Head of caudate nucleus (tissue), 42 donors: ENCODE data around the gene ARHGAP32.
"Not testable (repeated sequence)": the region's sequence is repeated elsewhere in the genome, so short reads cannot be mapped to it uniquely, and the experiment has no call there.

Experiments
- DNase-seq, 42 donors: peaks; one replicate each; pipeline versions ENCODE4 v3.0.0 to v3.0.0-alpha.2; 2020 to 2021; ENCODE audit warnings: mixed read lengths in 7 of 42
- intact Hi-C: fragments of 100-400 bp; cut with DNase I; formaldehyde crosslinking; loops from one replicate; pipeline ENCODE4 v1.15.0; 2022

Gene ARHGAP32

DNA sequence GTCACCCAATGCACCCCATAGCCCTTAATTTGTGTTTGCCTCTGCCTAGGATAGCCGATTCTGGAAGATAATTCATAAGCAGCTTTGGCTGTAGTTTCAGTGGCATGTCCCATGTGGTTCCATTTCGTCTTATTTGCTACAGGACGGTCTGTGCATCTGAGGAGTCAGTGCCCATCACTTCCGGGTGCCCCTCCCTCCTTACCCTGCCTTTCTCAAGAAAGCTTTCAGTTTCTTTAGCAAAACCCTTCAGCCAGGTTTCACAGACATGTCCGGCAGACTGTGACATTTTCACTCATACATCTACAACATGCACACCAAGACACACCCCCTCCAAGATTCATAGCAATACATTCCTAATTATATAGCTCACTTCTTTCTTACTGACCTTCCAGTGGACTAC lies 263.7 kb downstream of the ARHGAP32 start:
- intact Hi-C loops, result no loop called here
- DNase-seq, result no peak

DNA sequence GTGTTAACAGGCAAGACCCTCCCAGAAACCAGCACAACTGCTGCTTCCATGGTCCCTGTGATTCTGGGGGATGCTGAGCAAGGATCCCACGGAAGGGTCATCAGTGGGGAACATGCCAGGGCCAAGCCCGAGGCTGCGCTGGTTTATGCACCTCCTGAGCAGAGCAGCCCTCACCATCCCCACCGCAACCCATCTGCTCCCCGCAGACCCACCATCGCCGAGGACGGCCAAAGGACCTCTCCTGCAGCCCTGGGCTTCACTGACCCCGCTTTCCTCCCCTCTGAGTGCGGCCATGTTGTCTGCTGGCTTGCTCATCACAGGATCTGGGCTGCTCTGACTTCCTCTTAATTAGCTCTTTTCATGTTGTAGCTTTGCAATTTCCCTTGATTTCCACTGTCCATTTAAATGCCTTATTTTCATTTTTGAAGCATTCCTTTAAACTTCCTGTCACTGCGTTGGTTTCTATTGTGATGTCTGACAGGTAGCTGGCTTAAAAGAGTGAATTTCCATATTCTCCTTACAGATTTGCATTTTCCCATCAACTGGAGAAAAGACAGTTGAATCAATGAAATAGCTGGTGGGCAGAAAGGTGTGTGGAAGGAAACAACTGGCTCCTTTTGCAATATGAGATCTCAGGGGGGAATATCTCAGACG lies 264.3 kb downstream of the ARHGAP32 start:
- DNase-seq, result no peak
- intact Hi-C loops, result no loop called here

DNA sequence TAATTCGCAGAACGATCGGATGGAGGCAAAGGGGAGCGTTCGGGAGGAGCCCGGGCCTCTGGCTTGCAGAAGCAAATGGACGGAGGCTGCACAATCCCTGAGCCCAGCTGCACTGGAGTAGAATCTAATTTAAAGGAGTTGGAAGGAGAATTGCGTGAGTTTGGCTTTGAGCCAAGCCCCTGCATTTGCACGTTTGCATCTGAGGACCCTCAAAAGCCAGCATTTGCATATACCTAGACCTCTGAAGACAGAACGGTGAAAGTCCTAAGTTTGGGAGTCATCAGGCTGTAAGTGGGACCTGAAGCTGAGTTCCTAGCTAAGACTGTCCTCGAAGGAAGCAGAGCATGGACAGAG lies 265.0 kb downstream of the ARHGAP32 start:
- no peak for DNase-seq
- intact Hi-C loops, result no loop called here

DNA sequence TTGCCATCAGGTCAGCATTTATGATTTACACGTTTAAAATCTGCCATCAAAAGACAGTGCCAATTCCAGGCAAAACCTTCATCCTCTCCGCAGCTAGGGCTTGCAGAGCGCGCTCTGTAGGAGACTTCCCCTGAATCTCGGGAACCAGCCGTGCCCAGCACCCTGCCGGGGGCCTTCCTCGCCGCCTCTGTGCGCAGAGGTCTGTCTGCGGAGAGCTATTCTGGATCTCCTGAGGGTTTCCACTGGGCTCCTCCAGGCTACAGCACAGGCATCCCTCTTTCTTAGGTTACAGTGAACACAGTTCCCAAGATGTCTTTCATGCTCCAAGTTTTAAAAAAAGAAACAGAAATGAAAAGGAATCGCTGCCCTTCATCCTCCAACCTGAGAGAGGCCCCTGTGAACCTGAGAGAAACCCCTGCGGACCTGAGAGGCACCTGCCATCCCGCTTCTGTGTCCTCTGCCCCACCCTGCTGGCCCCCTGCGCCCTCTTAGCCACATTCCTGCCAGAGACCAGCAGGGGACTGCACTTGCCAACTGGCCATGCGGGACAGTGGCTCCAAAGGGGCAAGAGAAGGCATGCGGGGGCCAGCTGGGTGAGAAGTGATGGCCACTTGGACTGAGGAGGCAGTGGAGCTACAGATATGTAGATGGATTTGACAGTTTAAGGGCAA lies 265.6 kb downstream of the ARHGAP32 start:
- no peak for DNase-seq
- intact Hi-C loops, result no loop called here

DNA sequence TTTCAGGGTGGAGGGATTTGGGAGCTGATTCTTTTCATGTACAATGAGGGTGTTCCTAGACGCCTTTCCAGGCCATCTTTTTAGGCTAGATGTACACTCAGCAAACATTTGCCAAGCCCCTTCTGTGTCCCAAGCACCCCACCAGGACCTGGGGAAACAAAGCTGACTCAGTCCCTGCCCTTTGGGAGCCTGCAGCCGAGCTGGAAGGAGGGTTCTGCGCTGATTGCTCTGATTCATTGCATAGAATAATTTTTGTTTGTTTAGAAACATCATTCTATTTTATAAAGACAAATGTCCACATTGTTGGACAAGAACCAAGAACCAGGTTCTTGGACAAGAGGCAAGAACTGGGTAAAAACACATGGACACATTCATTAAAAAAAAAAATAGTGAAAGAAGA lies 266.1 kb downstream of the ARHGAP32 start:
- DNase-seq, result no peak
- intact Hi-C loops, result no loop called here

DNA sequence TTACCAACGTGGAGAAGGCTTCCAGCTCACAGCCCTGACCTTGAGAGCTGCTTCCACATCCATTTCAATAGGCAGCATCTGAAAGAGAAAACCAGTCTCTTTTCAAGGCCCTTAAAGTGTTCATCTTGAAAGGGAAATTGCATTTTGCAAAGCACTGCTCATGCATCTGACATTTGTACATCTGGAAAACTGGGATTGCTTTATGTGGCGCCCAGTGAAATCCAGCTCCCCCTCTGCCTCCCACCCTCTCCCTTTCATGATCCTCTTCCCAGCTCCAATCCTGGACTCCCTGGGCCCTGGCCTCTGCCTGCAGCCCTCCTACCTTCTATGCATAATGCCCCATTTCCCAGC lies 266.9 kb downstream of the ARHGAP32 start:
- no peak for DNase-seq
- intact Hi-C loops, result no loop called here

DNA sequence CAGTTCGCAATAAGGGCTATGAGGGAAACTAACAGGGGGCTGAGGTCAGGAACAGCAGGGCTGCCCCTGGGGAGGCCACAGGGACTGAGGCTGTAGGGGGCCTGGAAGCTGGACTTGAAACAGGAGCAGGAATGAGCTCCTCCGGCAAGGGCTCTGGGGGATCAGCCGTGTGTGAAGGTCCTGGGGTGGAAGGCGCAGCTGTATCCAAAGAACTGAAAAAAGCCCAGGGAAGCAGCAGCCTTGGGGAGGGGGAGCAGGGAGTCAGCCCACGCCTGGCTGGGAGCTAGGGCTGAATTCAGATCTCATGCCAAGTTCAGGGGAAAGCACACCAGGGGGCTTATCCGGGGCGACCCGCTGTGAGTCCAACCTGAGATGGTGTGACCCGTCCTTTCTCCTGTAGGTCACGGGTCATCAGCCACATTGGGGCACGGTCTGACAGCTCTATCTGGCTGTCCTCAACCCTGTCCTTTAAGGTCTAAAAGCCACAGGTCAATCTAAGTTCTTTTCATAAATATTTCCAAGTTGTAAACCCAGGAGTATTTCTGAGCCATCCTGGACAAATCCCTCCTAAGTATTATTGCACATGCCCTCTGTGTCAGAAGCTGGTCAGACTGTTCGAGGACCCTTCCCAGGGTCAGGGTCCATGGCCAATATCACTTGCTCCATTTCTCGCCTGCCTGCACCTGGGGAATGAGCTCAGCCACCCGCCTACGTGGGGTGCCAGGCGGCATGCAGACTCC lies 267.4 kb downstream of the ARHGAP32 start:
- DNase-seq, result no peak
- intact Hi-C loops, result no loop called here

DNA sequence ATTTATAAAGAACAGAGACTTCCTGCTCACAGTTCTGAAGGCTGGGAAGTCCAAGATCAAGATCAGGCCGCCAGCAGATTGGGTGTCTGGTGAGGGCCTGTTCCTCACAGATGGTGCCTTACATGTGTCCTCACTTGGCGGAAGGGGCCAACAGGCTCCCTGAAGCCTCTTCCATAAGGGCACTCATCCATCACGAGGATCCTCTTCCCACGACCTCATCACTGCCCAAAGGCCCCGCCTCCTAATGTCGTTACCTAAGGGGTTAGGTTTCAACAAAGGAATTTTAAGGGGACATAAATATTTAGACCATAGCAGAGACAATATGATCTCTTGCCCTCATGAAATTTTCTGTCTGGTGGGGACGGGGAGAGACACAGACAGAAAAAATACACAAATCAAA lies 268.0 kb downstream of the ARHGAP32 start:
- DNase-seq, result no peak
- intact Hi-C loops, result no loop called here

DNA sequence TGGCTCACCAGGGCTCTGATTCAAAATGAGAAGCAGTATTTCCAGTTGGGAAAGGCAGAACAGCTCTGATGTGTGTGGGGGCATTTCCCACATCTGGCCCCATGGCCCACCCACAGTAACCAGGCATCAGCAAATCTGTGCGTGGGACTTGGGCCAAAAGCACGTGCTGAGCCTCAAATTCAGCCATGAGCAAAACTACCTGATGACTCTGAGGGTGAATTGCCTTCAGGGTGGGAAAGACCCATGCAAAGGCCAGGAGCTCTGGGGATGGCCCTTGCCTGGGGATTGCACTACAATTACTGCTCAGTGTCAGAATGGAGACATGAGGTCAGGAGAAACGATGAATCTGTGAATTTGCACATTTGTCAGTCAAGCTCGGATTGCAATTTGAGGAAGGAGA lies 270.3 kb downstream of the ARHGAP32 start:
- no peak for DNase-seq
- intact Hi-C loops, result no loop called here

DNA sequence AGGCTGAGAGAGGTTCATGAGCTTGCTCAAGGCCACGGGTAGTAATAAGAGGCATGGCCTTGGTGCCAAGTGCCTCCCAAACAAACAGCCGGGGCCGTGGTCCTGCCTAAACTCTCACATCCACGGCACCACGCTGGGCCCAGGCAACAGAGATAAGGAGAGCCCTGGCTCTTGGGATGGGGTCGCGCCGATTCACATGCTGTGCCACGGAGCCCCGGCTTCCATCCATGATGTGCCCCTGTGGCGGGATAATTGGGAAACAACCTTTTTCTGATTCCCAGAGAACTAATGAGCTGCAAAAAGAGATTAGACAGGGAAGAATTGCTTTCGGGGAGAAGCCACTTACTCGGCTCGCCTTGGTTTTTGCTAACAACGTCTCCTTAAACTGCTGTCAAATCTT lies 271.5 kb downstream of the ARHGAP32 start:
- intact Hi-C loops, result no loop called here
- DNase-seq, result no peak

DNA sequence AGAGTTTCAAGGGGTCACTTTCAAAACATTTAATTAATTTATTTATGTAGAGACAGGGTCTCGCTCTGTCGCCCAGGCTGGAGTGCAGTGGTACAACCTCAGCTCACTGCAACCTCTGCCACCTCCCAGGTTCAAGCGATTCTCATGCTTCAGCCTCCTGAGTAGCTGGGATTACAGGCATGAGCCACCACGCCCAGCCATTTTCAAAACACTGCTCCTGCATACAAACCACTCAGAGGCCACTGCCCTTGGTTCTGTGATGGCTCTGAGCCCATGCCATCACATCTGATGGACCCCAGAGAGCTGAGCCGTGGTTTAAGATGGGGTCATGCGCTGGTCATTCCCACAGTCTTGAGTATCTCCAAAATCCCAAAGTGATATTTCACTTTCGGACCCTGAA lies 272.5 kb downstream of the ARHGAP32 start:
- DNase-seq, intact Hi-C loops: not testable (repeated sequence)

DNA sequence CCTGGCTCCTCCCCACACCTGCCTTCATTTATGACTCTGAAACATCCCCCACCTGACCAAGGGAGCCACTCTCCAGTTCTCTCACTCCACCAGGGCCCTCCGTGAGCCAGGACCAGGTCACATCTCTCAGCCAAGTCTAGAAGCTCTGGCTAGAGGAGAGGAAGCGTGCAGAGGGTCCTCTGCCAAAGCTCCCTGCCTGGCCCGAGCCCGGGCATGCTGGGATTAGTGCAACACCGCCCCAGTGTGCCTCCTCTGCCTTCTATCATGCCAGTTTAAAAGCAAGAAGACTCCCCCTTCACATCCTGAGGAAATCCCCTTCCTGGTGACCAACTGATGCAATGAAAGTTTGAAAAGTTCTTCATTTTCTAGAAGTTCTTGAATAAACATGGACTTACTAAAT lies 272.9 kb downstream of the ARHGAP32 start:
- peak in 1 of 42 donors; percentile 56 for DNase-seq
- intact Hi-C loops, result no loop called here

DNA sequence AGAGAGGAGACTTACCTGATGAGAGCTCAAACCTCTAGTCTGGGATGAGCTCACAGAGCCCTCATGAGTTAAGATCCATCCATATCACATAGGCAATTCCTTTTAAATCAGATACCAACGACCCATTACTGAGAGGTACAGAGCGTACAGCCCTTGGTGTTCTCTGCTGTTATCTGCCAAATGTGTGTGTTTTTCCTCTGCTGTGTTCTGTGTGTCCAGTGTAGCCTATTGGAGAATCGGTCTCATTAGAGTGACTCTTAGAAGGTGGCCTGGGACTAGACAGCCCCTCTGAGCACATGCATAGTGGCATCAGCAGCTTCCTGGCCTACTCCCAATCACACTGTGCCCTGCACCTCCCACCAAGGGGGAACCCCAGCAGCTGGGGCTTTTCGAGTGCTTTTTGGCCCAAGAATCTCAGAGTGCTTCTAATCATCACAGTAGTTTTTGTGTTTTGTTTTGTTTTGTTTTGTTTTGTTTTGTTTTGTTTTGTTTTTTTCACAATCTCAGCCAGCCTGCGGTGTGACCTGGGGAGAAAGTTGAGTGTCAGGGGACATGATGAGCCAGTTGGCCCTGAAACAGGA lies 274.9 kb downstream of the ARHGAP32 start:
- DNase-seq, result no peak
- intact Hi-C loops, result no loop called here

DNA sequence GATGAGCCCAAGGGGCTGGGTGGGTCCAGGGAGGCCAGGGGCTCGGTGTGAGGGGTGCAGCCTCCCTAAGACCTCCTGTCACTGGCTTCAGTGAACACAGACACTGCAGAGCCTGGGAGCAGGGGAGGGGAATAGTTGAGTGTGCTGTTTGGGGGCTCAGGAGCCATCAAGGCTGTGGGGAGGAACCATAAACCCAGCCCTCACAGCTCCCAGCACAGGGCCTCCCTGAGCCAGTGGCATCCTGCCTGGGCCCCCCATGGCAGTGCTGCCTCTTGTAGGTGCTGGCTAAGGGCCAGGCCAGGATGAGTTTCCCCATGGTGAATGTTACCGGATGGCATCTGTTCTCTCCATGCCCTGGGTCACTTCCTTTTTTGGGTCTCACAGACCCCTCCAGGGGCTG lies 275.4 kb downstream of the ARHGAP32 start:
- no peak for DNase-seq

DNA sequence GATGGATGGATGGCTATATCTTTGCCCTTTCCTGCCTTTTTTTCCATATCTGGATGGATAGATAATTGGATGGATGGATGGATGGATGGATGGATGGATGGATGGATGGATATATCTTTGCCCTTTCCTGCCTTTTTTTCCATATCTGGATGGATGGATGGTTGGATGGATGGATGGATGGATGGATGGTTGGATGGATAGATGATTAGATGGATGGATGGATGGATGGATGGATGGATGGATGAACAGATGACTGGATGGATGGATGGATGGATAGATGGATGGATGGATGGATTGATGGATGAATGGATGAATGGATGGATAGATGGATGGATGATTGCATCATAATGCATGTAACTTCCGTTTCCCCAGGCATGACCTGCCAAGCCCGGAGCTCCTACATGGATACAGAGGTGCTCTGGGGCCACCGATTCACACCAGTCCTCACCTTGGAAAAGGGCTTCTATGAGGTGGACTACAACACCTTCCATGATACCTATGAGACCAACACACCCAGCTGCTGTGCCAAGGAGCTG lies 276.0 kb downstream of the ARHGAP32 start:
- DNase-seq, result no peak
- intact Hi-C loops, result no loop called here

More for the DNA sequence above, 275.4 kb downstream of the ARHGAP32 start:
- intact Hi-C loops, result no loop called here

DNA sequence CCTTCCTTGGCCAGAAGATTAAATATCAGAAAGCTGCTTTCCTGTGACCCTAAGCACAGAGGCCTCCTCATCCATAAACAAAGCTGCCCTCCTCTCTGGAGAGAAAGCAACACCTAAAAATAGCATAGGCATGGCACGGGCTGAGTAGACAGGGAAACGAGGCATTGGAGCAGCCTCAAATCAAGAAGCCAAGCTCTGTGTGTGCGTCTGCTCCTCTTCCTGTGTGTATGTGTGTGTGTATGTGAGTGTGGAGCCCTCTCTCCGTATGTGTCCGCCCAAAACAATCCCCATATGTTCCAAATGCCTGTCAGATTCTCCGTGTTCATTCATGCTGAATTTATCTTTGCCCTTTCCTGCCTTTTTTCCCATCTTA lies 277.0 kb downstream of the ARHGAP32 start:
- intact Hi-C loops, result no loop called here
- no peak for DNase-seq
